Ascending aorta (tissue), 2 donors: Measurements from ENCODE around the gene ABCC8. TPM values are rescaled to one million over a fixed set of nuclear protein-coding genes. Genes with fewer than 3 reads are reported as not detected.

Experiments used
- DNase-seq, 2 donors: peaks; one replicate each; pipeline ENCODE4 v3.0.0-alpha.2; 2019; ENCODE audit warnings: low spot score in 2 of 2
- H3K27ac ChIP-seq, 2 donors: fragments of 200-600 bp; sonication (generic); one replicate each; pipeline ENCODE4 v1.5.1; 2016 to 2017; ENCODE audit warnings: mild to moderate bottlenecking in 1 of 2
- H3K27me3 ChIP-seq: fragments of 200-600 bp; sonication (generic); one replicate; pipeline ENCODE4 v1.5.1; 2017
- H3K36me3 ChIP-seq, 2 donors: fragments of 200-600 bp; sonication (generic); one replicate each; pipeline ENCODE4 v1.5.1; 2016
- H3K4me1 ChIP-seq, 2 donors: fragments of 200-600 bp; sonication (generic); one replicate each; pipeline ENCODE4 v1.5.1; 2016 to 2017; ENCODE audit warnings: mild to moderate bottlenecking in 1 of 2
- H3K4me3 ChIP-seq, 2 donors: fragments of 200-600 bp; sonication (generic); one replicate each; pipeline ENCODE4 v1.5.1; 2016 to 2017; ENCODE audit warnings: mild to moderate bottlenecking in 1 of 2
- H3K9me3 ChIP-seq, 2 donors: fragments of 200-600 bp; sonication (generic); one replicate each; pipeline ENCODE4 v1.5.1; 2016
- intact Hi-C: fragments of 100-400 bp; cut with DNase I; formaldehyde crosslinking; loops from one replicate; pipeline ENCODE4 v1.15.1; 2023
- total RNA-seq: library from RNA; depleted of rRNA; stranded (reverse); fragments of >200 nt; gene quantifications from one replicate; pipeline ENCODE4 v1.1.0, GENCODE V29; 2016
- TF ChIP-seq, protein P1 (sequence below), 3 experiments: fragments of 200-600 bp in 2 of 3; fragments of 450-650 bp in 1 of 3; sonication (generic) in 2 of 3; IDR thresholded peaks; one replicate each; pipeline ENCODE4 v1.5.1; 2016 to 2019; ENCODE audit warnings: antibody characterized with exemption in 3 of 3, mild to moderate bottlenecking in 1 of 3, moderate library complexity in 1 of 3

Gene ABCC8
- total RNA-seq, 1 donor from 2014 or later: not detected

- no peak overlapping the region for H3K4me3 ChIP-seq
- no peak for DNase-seq
- no peaks in the 10 kb centered on the region for H3K4me1 ChIP-seq
- TF ChIP-seq, protein P1, sequence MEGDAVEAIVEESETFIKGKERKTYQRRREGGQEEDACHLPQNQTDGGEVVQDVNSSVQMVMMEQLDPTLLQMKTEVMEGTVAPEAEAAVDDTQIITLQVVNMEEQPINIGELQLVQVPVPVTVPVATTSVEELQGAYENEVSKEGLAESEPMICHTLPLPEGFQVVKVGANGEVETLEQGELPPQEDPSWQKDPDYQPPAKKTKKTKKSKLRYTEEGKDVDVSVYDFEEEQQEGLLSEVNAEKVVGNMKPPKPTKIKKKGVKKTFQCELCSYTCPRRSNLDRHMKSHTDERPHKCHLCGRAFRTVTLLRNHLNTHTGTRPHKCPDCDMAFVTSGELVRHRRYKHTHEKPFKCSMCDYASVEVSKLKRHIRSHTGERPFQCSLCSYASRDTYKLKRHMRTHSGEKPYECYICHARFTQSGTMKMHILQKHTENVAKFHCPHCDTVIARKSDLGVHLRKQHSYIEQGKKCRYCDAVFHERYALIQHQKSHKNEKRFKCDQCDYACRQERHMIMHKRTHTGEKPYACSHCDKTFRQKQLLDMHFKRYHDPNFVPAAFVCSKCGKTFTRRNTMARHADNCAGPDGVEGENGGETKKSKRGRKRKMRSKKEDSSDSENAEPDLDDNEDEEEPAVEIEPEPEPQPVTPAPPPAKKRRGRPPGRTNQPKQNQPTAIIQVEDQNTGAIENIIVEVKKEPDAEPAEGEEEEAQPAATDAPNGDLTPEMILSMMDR (IDR thresholded peaks at IDR 0.05): no peak
- no peaks in the 10 kb centered on the region for H3K36me3 ChIP-seq
- H3K27ac ChIP-seq: no peak overlapping the region
- H3K27me3 ChIP-seq: no peaks in the 10 kb centered on the region
- intact Hi-C loops: no loop called here
- H3K9me3 ChIP-seq: no peaks in the 10 kb centered on the region
Observed at GRCh38 chr11:17463546-17464174, 13.0 kb downstream of the ABCC8 start.

- no peaks in the 10 kb centered on the region for H3K9me3 ChIP-seq
- DNase-seq: no peak
- intact Hi-C loops: no loop called here
- H3K36me3 ChIP-seq: no peaks in the 10 kb centered on the region
- H3K27ac ChIP-seq: no peak overlapping the region
- TF ChIP-seq, protein P1 (IDR thresholded peaks at IDR 0.05): no peak
- no peak overlapping the region for H3K4me3 ChIP-seq
- H3K4me1 ChIP-seq: no peaks in the 10 kb centered on the region
- no peaks in the 10 kb centered on the region for H3K27me3 ChIP-seq
Observed at GRCh38 chr11:17462940-17463339, 13.7 kb downstream of the ABCC8 start.

GRCh38 chr11:17460406-17460805 lies 16.2 kb downstream of the ABCC8 start:
- DNase-seq: no peak
- intact Hi-C loops: no loop called here
- TF ChIP-seq, protein P1 (IDR thresholded peaks at IDR 0.05): no peak
- no peaks in the 10 kb centered on the region for H3K36me3 ChIP-seq
- no peaks in the 10 kb centered on the region for H3K4me1 ChIP-seq
- H3K27me3 ChIP-seq: no peaks in the 10 kb centered on the region
- no peak overlapping the region for H3K27ac ChIP-seq
- H3K9me3 ChIP-seq: no peaks in the 10 kb centered on the region
- no peak overlapping the region for H3K4me3 ChIP-seq

DNA sequence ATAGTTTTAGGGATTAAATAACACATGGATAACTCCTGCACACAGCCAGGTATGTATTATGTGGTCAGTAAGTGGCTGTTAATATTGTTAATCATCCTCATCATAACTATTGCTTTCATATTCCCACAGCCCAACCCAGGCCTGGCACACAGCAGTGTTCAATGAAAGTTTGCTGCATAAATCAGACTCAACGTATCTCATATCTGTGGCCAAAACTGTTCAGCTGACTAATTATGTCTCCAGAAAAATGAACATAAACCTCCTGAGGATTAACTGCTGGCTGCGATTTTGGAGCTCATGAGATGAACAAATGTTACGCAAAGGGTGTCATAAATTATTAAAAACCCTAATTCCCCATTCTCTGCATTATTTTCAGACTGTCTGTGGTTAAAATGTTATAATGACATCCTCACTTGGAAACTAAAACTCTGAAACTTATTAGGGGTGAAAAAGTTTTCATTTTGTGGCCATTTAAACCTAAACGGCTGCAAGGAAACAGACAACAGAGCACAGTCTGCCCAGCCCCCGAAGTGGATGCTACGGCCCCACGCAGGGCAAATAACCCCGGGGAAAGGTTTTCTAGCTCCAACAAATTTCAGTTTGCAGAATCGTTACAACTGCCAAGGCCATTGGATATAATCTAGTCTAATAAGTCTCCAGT lies 17.3 kb downstream of the ABCC8 start:
- no peaks in the 10 kb centered on the region for H3K27me3 ChIP-seq

GRCh38 chr11:17458268-17458667 lies 18.4 kb downstream of the ABCC8 start:
- H3K4me3 ChIP-seq: no peak overlapping the region
- TF ChIP-seq, protein P1 (IDR thresholded peaks at IDR 0.05): no peak
- intact Hi-C loops: no loop called here
- no peaks in the 10 kb centered on the region for H3K27me3 ChIP-seq
- no peaks in the 10 kb centered on the region for H3K9me3 ChIP-seq
- no peaks in the 10 kb centered on the region for H3K4me1 ChIP-seq
- no peak for DNase-seq
- H3K36me3 ChIP-seq: no peaks in the 10 kb centered on the region
- H3K27ac ChIP-seq: no peak overlapping the region

More for the DNA sequence above, 17.3 kb downstream of the ABCC8 start:
- Histone ChIP-seq H3K4me3 (no peak overlapping the region), H3K9me3 (no peaks in the 10 kb centered on the region), H3K36me3 (no peaks in the 10 kb centered on the region), H3K4me1 (no peaks in the 10 kb centered on the region), H3K27ac (no peak overlapping the region)
- TF ChIP-seq, protein P1 (IDR thresholded peaks at IDR 0.05): no peak
- DNase-seq: no peak
- intact Hi-C loops: no loop called here
